Endothelial cell of umbilical vein (primary cell): ENCODE results near the gene GORASP1. TPM values are rescaled to one million over a fixed set of nuclear protein-coding genes. Genes with fewer than 3 reads are reported as not detected.

Experiments used
- BruUV-seq: library from RNA; stranded (reverse); fragments of 400-500 nt; replicated peaks from 2 replicates; lab custom pipeline; 2021; lab: Mats Ljungman, UMichigan
- CTCF ChIA-PET: fragments of 300-600, 350-600 bp; sonication (Branson Sonifier 250); formaldehyde crosslinking; loops from one replicate; lab custom pipeline; 2021; ENCODE audit warnings: antibody characterized with exemption, inconsistent platforms; lab: Charles Lee
- POLR2A ChIA-PET: fragments of 300-600, 350-600 bp; sonication (Branson Sonifier 250); formaldehyde crosslinking; loops from one replicate; lab custom pipeline; 2021; ENCODE audit warnings: antibody characterized with exemption, inconsistent platforms; lab: Charles Lee
- DNase-seq: peaks from one replicate; pipeline ENCODE4 v3.0.0-alpha.2; 2011; ENCODE audit warnings: low read depth, low spot score
- FAIRE-seq: peaks from 2 replicates; lab custom pipeline; 2011; peaks lifted over from hg19 to GRCh38; lab: Jason Lieb, UNC
- H2AFZ ChIP-seq: 2 replicates; pipeline ENCODE4 v1.6.0; 2012; ENCODE audit warnings: low read depth, low read length, control low read depth, inconsistent platforms
- H3K27ac ChIP-seq: 2 replicates; pipeline ENCODE4 v1.5.1; 2011; ENCODE audit warnings: low read depth, mild to moderate bottlenecking, control low read depth, low read length, moderate library complexity; ENCODE audit not compliant: insufficient read depth
- H3K27me3 ChIP-seq, 2 experiments: 2 replicates each; pipeline versions ENCODE4 v1.6.0 to v1.6.1; 2011; ENCODE audit warnings: low read length in 2 of 2, mixed read lengths in 1 of 2; ENCODE audit not compliant: control insufficient read depth in 2 of 2, insufficient read depth in 2 of 2
- H3K36me3 ChIP-seq, 2 experiments: 2 replicates in 1 of 2; 3 replicates in 1 of 2; pipeline ENCODE4 v1.5.1; 2011; ENCODE audit warnings: low read length in 2 of 2, mild to moderate bottlenecking in 1 of 2, moderate library complexity in 1 of 2; ENCODE audit not compliant: control insufficient read depth in 2 of 2, insufficient read depth in 2 of 2; ENCODE audit errors: extremely low read depth in 1 of 2
- H3K4me1 ChIP-seq: 3 replicates; pipeline ENCODE4 v1.5.1; 2011; ENCODE audit warnings: mild to moderate bottlenecking, low read length; ENCODE audit not compliant: control insufficient read depth, insufficient read depth; ENCODE audit errors: extremely low read depth
- H3K4me2 ChIP-seq: 2 replicates; pipeline ENCODE4 v1.6.1; 2011; ENCODE audit warnings: low read length, control low read depth, mixed read lengths; ENCODE audit not compliant: insufficient read depth
- H3K4me3 ChIP-seq, 3 experiments: fragments of 200-600 bp in 1 of 3; sonication (generic), shearing (Covaris generic) in 1 of 3; replicated peaks in 1 of 3; 2 replicates each; pipeline ENCODE4 v1.5.1; 2011 to 2016; ENCODE audit warnings: control low read depth in 3 of 3, low read length in 3 of 3, mild to moderate bottlenecking in 2 of 3, inconsistent platforms in 1 of 3, low read depth in 1 of 3, moderate library complexity in 1 of 3; ENCODE audit not compliant: insufficient read depth in 1 of 3
- H3K79me2 ChIP-seq: 2 replicates; pipeline ENCODE4 v1.6.0; 2012; ENCODE audit warnings: low read length, inconsistent platforms; ENCODE audit not compliant: control insufficient read depth, insufficient read depth
- H3K9ac ChIP-seq: replicated peaks from 2 replicates; pipeline ENCODE3; 2011; ENCODE audit warnings: low read length, control low read depth; ENCODE audit not compliant: insufficient read depth; ENCODE audit errors: extremely low read depth
- H3K9me1 ChIP-seq: replicated peaks from 3 replicates; pipeline ENCODE4 v1.6.0; 2011; ENCODE audit warnings: mild to moderate bottlenecking, low read length; ENCODE audit not compliant: control insufficient read depth, insufficient read depth; ENCODE audit errors: extremely low read depth
- H3K9me3 ChIP-seq: replicated peaks from 2 replicates; pipeline ENCODE4 v1.5.1; 2012; ENCODE audit warnings: low read length, inconsistent platforms; ENCODE audit not compliant: control insufficient read depth, insufficient read depth
- H4K20me1 ChIP-seq: replicated peaks from 2 replicates; pipeline ENCODE3; 2011; ENCODE audit warnings: mild to moderate bottlenecking, low read length; ENCODE audit not compliant: control insufficient read depth, insufficient read depth; ENCODE audit errors: extremely low read depth
- CTCF ChIP-seq, 2 donors: IDR thresholded peaks; 1 replicate in 1 of 2; 2 replicates in 1 of 2; pipeline ENCODE4 v1.5.1; 2011; ENCODE audit warnings: low read length in 2 of 2, mild to moderate bottlenecking in 2 of 2, moderate library complexity in 2 of 2, control low read depth in 1 of 2, inconsistent platforms in 1 of 2, low read depth in 1 of 2; ENCODE audit not compliant: insufficient read depth in 1 of 2; ENCODE audit errors: extremely low read depth in 1 of 2
- EZH2 ChIP-seq: IDR thresholded peaks from 2 replicates; pipeline ENCODE4 v1.6.1; 2012; ENCODE audit warnings: borderline replicate concordance, low read depth, mild to moderate bottlenecking, moderate library complexity, low read length, inconsistent platforms; ENCODE audit not compliant: severe bottlenecking
- FOS ChIP-seq: IDR thresholded peaks from 2 replicates; pipeline ENCODE4 v1.6.1; 2011; ENCODE audit warnings: mild to moderate bottlenecking, low read length, moderate library complexity, borderline replicate concordance; ENCODE audit not compliant: insufficient read depth
- GATA2 ChIP-seq: IDR thresholded peaks from 2 replicates; pipeline ENCODE4 v1.7.0; 2011; ENCODE audit warnings: low read depth, mild to moderate bottlenecking, moderate library complexity, mixed read lengths, low read length; ENCODE audit not compliant: insufficient read length, insufficient read depth
- JUN ChIP-seq: IDR thresholded peaks from 2 replicates; pipeline ENCODE4 v1.6.1; 2011; ENCODE audit warnings: borderline replicate concordance, low read depth; ENCODE audit not compliant: insufficient read length, insufficient read depth
- MAX ChIP-seq: IDR thresholded peaks from 2 replicates; pipeline ENCODE4 v1.6.1; 2011; ENCODE audit not compliant: insufficient read depth, insufficient read length
- MYC ChIP-seq: IDR thresholded peaks from one replicate; pipeline ENCODE4 v1.6.1; 2011; ENCODE audit warnings: mild to moderate bottlenecking, low read depth, low read length
- POLR2A ChIP-seq: IDR thresholded peaks from 2 replicates; pipeline ENCODE4 v1.6.1; 2012; ENCODE audit warnings: low read depth, mild to moderate bottlenecking, control low read depth, low read length
- POLR2AphosphoS5 ChIP-seq: IDR thresholded peaks from 2 replicates; pipeline ENCODE4 v1.6.1; 2012; ENCODE audit warnings: low read depth, mild to moderate bottlenecking, control low read depth, low read length, moderate library complexity; ENCODE audit not compliant: insufficient read depth
- dilution Hi-C: fragments of 300-500 bp; cut with MboI; formaldehyde crosslinking; loops from one replicate; pipeline ENCODE4 v1.15.0; 2019; ENCODE audit warnings: low sequenced_read_pairs; ENCODE audit not compliant: extremely low pct_ligation_motif_present
- intact Hi-C: fragments of 100-400 bp; cut with micrococcal nuclease; formaldehyde crosslinking; loops from one replicate; pipeline ENCODE4 v1.10.0; 2022
- polyA plus RNA-seq, 4 experiments: library from polyadenylated mRNA; depleted of rRNA in 3 of 4; stranded (reverse) in 3 of 4; unstranded in 1 of 4; fragments of >200 nt; gene quantifications; 2 replicates each; pipeline versions ENCODE4 v1.2.1 to v1.2.3, GENCODE V29; 2011 to 2012; ENCODE audit warnings: missing spikeins in 1 of 4
- total RNA-seq: library from RNA; stranded (reverse); gene quantifications from 2 replicates; pipeline ENCODE4 v1.2.3, GENCODE V29; 2021

GORASP1 gene
- total and polyA plus RNA-seq, 2 donors (not counting 3 experiments of a cell fraction or from before 2014, with no cell fraction given), result 62.5 to 68.0 TPM

- CTCF ChIA-PET, result interaction anchor here (1.0 kb wide), 1 partner anchor 11 kb away, joined by 3 read pairs; no protein-coding TSS in a partner anchor
- no peak overlapping the region for H3K4me3 ChIP-seq
- H3K4me1 ChIP-seq, result no peaks in the 10 kb centered on the region
- H3K27me3 ChIP-seq, result no peaks in the 10 kb centered on the region
- no peaks in the 10 kb centered on the region for H4K20me1 ChIP-seq
- dilution Hi-C loops (no loop called here), intact Hi-C loops (no loop called here)
- no peaks in the 10 kb centered on the region for H3K9me1 ChIP-seq
- no peak overlapping the region for H3K27ac ChIP-seq
- no peak overlapping the region for H3K4me2 ChIP-seq
- H3K79me2 ChIP-seq, result no peaks in the 10 kb centered on the region
- H3K36me3 ChIP-seq, result peaks cover 11 to 19% of the 10 kb centered on the region in 2 experiments
- POLR2A ChIA-PET, result no interaction called here
- no peaks in the 10 kb centered on the region for H3K9me3 ChIP-seq
- FAIRE-seq, result no peak
- no TSS peak for BruUV-seq
- no peak for DNase-seq
- no peak overlapping the region for H3K9ac ChIP-seq
- no peak for TF ChIP-seq JUN
- H2AFZ ChIP-seq, result no peak overlapping the region
Measured at GRCh38 chr3:39090922-39091321, 16.5 kb downstream of the GORASP1 start.

GRCh38 chr3:39088889-39089288 lies 18.5 kb downstream of the GORASP1 start:
- Histone ChIP-seq H3K36me3 (peaks cover 8 to 13% of the 10 kb centered on the region in 2 experiments), H3K27ac (no peak overlapping the region), H3K27me3 (no peaks in the 10 kb centered on the region), H3K9me1 (no peaks in the 10 kb centered on the region), H4K20me1 (no peaks in the 10 kb centered on the region), H3K4me3 (no peak overlapping the region), H3K4me2 (no peak overlapping the region), H3K4me1 (no peaks in the 10 kb centered on the region), H3K9me3 (no peaks in the 10 kb centered on the region), H3K9ac (no peak overlapping the region), H3K79me2 (no peaks in the 10 kb centered on the region), H2AFZ (no peak overlapping the region)
- DNase-seq, result peak; percentile 18
- intact Hi-C loops, result no loop called here
- dilution Hi-C loops, result no loop called here
- BruUV-seq, result no TSS peak
- TF ChIP-seq EZH2, result no peak
- no peak for TF ChIP-seq GATA2
- no peak for TF ChIP-seq JUN
- TF ChIP-seq MAX, result no peak
- no peak for TF ChIP-seq CTCF (IDR thresholded peaks at IDR 0.05; ENCODE audit: extremely low read depth in 1 of 2, insufficient read depth in 1 of 2, low read depth in 1 of 2, low read length in 2 of 2)
- TF ChIP-seq MYC, result no peak
- TF ChIP-seq POLR2AphosphoS5, result no peak
- TF ChIP-seq FOS, result no peak
- no peak for TF ChIP-seq POLR2A
- ChIA-PET CTCF (interaction anchor here (1.0 to 3.4 kb wide), 4 partner anchors 9 to 203 kb away, joined by 3 to 18 read pairs (median 6); no protein-coding TSS in a partner anchor), POLR2A (no interaction called here)
- FAIRE-seq, result no peak
